Islet of Langerhans (tissue), 1 donor: ENCODE measurements around the gene CSRNP2.
"Not testable (repeated sequence)": the region's sequence is repeated elsewhere in the genome, so short reads cannot be mapped to it uniquely, and the experiment has no call there.

Experiments
- FAIRE-seq: peaks from one replicate; lab custom pipeline; 2011; peaks lifted over from hg19 to GRCh38; lab: Jason Lieb, UNC

CSRNP2 gene

GRCh38 chr12:51083126-51083833 is at the start of gene CSRNP2:
Gene CSRNP2 (minus strand): TSS chr12:51083596. CDS start chr12:51076561, 7,035 bp downstream.
- no peak for FAIRE-seq

- FAIRE-seq, result no peak
Measured at GRCh38 chr12:51132693-51133092, 49.3 kb upstream of the CSRNP2 start.

GRCh38 chr12:51131745-51132521 is 48.5 kb upstream of the CSRNP2 start:
- no peak for FAIRE-seq

- FAIRE-seq, result no peak
Measured at GRCh38 chr12:51128919-51129318, 45.5 kb upstream of the CSRNP2 start.

GRCh38 chr12:51127050-51127729 is 43.8 kb upstream of the CSRNP2 start:
- FAIRE-seq, result no peak

- FAIRE-seq, result no peak
Measured at GRCh38 chr12:51126297-51126696, 42.9 kb upstream of the CSRNP2 start.

- FAIRE-seq, result no peak
Measured at GRCh38 chr12:51124504-51124903, 41.1 kb upstream of the CSRNP2 start.

- FAIRE-seq, result no peak
Measured at GRCh38 chr12:51122844-51123243, 39.4 kb upstream of the CSRNP2 start.

GRCh38 chr12:51118706-51119105 is 35.3 kb upstream of the CSRNP2 start:
- no peak for FAIRE-seq

- no peak for FAIRE-seq
Measured at GRCh38 chr12:51115533-51115932, 32.1 kb upstream of the CSRNP2 start.

- no peak for FAIRE-seq
Measured at GRCh38 chr12:51108136-51108535, 24.7 kb upstream of the CSRNP2 start.

GRCh38 chr12:51103977-51104376 is 20.6 kb upstream of the CSRNP2 start:
- FAIRE-seq, result no peak

GRCh38 chr12:51098611-51099010 is 15.2 kb upstream of the CSRNP2 start:
- no peak for FAIRE-seq

GRCh38 chr12:51090705-51091229 is 7.4 kb upstream of the CSRNP2 start:
- no peak for FAIRE-seq

GRCh38 chr12:51087818-51088217 is 4.4 kb upstream of the CSRNP2 start:
- no peak for FAIRE-seq

- no peak for FAIRE-seq
Measured at GRCh38 chr12:51086933-51087332, 3.5 kb upstream of the CSRNP2 start.

- FAIRE-seq, result no peak
Measured at GRCh38 chr12:51085757-51086156, 2.4 kb upstream of the CSRNP2 start.

GRCh38 chr12:51082561-51083125 is 753 bp downstream of the CSRNP2 start:
- no peak for FAIRE-seq

- FAIRE-seq, result no peak
Measured at GRCh38 chr12:51081421-51081820, 2.0 kb downstream of the CSRNP2 start.

GRCh38 chr12:51080136-51080535 is 3.3 kb downstream of the CSRNP2 start:
- no peak for FAIRE-seq

GRCh38 chr12:51078866-51079265 is 4.5 kb downstream of the CSRNP2 start:
- not testable (repeated sequence) for FAIRE-seq

- FAIRE-seq, result not testable (repeated sequence)
Measured at GRCh38 chr12:51078346-51078745, 5.0 kb downstream of the CSRNP2 start.

GRCh38 chr12:51077930-51078329 is 5.5 kb downstream of the CSRNP2 start:
- no peak for FAIRE-seq
